DMS 273 (cell line): Measurements from ENCODE around the gene SHQ1.

Experiments used
- DNase-seq: peaks from one replicate; lab custom pipeline; 2025; ENCODE audit not compliant: unreplicated experiment; lab: John Stamatoyannopoulos, UW

Gene SHQ1

DNA sequence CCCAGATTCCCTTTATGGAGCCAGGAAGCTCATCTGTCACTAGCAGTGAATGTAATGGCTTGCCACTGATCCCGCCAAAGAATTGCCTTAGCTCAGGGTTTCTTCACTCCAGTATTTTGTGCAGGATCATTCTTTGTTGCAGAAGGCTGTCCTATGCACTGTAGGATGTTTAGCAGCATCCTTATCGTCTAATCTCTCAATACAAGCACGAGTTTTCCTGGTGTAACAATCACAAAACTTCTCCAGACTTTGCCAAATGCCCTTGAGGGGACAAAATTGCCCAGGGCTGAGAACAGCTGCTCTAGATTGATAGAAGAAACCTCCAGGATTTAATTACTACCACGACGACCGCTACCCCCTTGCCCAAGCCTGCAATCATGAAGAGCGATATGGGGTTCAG, 6.8 kb upstream of the SHQ1 start:
- DNase-seq, result peak; percentile 14

DNA sequence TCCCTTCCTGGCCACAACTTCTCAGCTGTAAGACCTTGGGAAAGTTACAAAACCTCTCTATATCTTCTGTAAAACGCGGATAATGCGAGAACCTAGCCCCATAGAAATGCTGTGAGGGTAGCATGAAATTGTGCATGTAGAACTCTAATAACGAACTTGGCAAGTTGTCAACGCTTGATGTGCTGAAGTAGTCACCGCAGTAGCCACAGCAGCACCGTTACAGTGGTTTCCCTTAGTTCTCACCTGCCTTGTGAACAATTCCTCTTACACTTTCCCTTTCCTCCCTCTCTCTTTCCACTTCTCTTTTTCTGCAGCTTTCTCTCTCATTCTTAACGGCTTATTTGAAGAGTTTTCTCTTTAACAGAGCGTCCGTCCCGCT, 447 bp upstream of the SHQ1 start:
- DNase-seq, result peak; percentile 51

DNA sequence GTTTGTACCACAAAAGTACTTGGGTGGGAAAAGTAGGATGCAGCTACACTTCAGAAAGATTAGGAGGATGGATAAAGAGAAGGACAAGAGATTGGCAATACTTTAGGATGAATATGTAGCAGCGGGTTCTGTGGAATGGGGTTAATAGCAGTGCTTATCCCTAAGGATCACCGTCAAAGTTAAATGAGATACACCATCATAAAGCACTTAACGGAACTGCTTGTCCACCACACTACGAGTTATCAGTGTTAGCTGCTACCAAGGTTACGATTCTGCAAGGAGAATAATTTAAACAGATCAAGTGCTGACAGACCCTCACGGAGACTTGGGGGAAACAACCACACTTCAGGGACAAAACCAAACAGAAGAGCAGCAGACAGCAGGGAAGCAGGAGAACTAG, 963 bp downstream of the SHQ1 start:
- DNase-seq, result no peak

DNA sequence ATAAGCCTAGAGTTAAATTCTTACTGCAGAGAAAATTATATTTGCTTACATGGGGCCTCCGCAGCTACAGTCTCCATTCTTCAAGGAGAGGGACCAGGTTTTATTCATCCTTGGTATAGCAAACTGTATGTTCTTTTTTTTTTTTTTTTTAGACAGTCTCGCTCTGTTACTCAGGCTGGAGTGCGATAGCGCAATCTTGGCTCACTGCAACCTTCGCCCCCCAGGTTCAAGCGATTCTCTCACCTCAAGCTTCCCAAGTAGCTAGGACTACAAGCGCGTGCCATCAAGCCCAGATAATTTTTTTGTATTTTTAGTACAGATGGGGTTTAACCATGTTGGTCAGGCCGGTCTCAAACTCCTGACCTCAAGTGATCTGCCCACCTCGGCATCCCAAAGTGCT, 2.1 kb downstream of the SHQ1 start:
- DNase-seq, result no peak

DNA sequence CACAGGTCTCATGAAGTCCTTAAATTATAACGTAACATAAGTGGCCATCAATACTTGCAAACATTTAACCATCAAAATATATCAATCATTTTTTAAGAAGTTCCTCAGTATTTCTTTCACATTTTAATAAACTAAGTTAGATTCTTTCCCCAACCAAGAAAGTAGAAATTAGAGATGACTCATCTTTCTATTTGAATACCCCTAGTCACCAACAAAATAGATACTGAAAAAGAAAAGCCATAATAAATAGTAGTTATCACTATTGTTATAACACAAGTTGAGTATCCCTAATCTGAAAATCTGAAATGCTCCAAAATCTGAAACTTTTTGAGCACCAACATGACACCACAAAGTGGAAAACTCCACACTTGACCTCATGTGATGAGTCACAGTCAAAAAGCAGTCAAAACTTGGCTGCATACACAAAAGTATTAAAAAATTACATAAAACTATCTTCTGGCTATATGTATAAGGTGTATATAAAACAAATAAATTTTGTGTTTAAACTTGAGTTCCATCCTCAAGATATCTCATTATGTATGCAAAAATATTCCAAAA, 3.7 kb downstream of the SHQ1 start:
- no peak for DNase-seq

DNA sequence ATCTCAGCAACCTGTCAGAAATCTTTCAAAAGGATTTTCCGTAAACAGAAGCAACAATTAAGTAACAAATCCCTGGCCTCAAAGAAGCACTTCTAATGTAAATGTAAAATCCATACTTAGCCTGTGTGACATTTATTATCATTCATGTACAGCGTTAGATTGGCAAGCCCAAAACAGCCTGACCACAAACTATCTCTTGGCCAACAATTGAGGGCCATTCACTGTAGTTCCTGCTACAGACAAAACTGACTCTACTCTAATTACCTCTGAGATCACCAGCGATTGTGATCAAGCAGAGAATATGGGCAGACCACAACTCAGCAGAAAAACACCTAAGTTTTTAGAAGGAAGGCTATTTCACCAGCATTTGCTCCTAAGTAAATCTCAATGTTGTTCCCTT, 9.2 kb downstream of the SHQ1 start:
- no peak for DNase-seq

DNA sequence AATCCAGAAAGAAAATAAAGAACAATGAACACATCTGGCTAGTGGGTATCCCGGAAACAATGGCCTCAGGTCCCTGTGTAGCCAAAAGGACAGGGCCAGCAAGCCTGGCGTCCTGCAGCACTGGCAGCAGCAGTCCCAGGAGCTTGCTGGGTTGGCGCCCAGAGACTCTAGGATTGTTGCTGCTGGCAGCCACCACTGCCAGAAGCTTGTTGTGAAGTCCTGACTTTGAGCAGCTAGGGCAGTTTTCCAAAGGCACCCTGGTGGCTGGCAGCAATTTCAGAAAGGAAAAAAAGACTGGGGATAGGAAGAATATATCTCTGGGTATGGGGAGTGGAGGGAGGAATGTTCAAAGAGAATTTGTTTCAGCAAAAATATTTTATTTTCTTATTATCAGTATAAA, 11.3 kb downstream of the SHQ1 start:
- DNase-seq, result peak; percentile 30

DNA sequence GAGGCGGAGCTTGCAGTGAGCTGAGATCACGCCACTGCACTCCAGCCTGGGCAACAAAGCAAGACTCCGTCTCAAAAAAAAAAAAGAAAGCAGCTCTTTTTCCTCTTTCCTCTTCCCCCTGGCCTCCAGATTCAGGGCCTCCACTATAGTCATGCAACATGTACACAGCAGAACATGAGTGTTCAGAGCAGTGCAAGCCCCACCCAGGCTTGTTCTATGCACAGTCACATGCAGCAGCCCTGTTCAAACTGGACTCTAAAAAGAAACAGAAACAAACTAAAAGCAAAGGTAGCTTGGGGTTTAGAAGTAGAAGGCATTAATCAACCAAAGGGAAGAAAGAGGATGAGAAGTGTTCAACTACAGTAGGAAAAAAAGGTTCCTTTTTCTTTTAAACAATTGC, 11.8 kb downstream of the SHQ1 start:
- no peak for DNase-seq

DNA sequence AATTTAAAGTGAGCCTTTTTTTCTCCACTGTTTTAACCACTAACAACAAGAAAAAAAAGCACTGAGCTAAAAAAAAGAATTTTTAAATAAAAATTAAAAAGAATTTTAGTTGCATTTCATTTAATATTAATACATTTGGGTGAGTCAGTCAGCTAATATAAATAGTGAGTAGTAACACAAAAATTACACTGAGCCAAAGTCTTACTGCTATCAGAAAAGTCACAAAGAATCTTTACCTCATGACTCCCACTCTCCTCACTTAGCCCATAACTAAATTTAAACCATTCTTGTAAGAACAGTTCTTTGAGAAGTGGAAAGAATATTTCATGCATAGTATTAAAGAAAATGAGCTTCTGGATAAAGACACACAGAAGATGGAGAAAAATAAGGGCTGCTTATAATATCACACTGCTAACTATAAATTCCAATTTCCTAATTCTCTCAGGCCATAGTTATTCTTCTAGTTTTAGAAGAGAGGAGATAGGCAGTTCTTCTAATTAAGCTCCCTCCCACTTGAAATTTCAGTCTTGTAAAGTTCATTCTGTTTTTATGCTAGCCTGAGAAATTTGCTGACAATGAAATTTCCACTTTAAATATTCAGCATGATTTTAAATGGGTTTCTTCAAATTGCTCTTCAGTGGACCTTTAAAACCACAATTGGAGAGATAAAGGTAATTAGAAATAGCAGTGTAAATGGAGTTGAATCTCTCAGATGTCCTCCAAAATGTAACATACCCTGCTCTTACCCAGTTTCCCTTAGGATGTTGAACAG, 17.6 kb downstream of the SHQ1 start:
- no peak for DNase-seq

DNA sequence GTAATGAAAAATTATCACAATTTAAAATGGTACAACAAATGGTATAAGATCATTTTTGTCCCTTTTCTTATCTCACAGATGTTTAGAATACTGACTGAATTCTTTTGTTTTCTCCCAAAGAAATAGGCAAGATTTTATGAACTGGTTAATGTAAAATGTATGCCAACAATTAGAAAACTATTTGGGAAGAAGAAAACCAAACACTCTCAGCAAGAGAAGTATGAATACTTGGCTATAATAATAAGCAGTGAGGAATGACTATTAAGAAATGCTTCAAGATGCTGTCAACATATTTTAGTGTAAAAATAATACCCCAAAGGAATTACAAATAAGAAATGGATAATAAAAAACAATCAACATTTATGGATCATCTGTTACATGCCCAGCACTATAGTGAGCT, 18.5 kb downstream of the SHQ1 start:
- no peak for DNase-seq

DNA sequence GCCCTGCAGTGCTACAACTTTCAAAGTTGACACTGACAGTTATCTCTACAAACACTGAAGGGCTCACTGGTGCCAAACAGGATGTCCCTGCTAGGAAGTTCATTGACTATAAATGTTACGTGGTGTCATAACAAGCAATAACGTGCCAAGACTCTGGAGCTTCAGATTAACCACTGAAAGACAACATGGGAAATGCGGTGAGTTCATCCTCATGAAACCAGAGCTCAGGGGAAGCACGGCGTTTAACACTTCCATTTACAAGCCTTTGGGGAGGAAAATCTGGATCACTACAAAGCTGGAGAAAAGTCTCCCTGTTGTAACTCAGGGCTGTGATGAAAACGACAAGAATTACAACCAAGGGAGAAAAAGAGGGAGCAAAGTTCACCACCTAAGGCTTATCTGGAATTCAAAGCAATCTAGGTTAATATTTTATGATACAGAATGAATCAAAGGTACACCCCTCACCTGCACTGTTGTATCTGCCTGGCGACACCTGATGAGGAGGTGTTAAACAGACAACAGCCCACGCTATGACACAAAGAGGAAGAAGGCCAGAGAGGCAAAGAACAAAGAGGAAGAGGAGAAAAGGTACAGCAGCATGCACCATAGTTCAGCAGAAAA, 27.0 kb downstream of the SHQ1 start:
- no peak for DNase-seq

DNA sequence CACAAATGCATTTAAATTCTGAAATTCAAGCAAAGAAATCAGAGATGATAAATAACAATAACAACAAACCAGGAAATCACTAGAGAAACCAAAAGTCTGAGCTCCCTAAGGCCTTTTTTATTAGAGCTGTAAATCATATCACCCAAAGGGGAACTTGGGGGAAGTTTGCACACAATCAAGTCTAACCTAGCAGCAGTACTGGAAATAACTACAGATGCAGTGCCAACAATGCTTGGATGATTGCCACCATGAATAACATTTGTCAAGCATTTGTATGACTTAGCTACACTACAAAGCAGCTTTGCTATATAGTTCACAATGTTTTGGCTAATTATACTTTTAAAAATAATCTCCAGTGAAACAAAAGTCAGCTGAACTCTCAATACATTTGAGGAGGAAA, 27.8 kb downstream of the SHQ1 start:
- DNase-seq, result peak; percentile 19

DNA sequence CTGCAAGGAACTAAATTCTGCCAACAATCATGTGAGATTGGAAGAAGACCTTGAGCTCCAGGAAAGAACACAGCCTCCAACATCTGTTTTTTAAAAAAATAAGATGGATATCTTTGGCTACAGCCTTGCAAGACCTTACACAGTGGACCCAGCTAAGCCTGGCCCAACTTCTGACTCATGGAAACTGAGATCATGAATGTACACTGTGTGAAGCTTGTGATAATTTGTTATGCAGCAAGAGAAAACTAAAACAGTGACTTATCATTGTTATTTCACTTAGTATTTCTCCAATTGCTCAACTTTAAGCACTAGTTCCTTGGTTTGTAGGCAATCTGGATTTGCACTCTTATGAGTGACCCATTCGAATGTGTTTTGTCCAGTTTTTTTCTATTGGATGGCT, 29.3 kb downstream of the SHQ1 start:
- DNase-seq, result no peak

DNA sequence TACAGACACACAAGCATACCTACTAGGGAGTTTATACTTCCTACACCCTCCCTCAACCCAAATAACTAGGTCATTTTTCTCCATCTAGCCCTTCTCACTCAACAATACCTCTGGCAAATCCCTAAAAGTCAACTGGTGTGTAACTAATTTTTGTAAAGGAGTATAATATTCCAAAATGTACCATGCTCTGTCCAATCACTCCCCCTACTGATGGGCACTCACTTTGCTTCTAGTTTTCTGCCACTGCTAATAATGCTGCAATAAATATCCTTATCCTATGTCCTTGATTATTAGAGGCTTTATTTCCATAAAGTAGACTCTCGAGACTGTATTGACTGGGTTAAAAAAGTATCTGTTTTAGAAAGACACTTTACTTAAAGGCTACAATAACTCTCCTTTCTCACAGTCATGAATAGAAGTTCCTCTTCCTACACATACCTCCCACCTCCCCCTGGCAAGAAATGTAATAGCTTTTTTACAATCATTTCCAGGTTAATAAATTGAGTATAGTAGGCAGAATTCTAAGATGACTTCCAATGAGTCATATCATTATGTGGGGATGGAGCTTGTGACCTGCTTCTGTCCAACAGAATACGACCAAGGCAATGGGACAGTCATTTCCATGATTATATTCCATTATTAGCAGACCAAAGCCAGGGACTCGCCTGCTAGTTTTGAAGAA, 30.0 kb downstream of the SHQ1 start:
- peak; percentile 22 for DNase-seq

DNA sequence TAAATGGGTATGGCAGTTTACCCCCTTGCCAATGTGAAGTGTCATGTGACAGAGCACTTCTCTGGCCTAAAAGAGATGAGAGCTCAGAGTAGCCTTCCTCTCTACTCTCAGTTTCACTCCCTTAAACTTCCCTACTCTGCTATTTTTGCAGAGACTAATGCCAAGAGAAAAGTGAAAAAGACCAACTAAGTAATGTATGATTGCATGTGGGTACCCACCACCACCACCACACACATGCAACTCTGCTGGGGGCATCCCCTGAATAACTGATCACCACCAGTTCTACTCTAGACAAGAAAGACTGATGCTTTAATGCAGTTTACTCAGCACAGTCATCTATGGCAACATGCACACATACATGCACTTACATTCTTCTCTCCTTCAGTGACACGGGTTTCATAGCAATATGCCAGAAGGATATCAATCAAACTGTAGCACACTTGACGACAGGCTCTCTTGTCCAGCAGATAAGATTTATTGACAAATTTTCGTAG, 31.3 kb downstream of the SHQ1 start:
- DNase-seq, result no peak

DNA sequence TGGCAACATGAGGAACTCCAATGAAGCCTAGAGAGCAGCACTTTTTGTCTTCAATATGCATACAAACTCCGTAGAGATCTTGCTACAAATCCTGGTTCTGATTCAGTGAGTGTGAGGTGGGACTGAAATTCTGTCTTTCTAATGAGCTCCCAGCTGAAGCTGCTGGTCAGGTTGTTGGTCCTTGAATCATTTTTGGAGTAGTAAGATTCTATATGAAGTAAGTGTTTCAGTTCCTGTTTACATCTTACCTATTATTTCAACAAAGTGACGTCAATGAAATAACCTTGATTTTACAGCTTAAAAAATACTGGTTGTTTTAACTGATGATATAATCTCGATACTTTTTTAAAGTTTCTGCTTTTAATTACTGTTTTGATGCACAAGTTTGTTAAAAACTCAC, 33.9 kb downstream of the SHQ1 start:
- no peak for DNase-seq

DNA sequence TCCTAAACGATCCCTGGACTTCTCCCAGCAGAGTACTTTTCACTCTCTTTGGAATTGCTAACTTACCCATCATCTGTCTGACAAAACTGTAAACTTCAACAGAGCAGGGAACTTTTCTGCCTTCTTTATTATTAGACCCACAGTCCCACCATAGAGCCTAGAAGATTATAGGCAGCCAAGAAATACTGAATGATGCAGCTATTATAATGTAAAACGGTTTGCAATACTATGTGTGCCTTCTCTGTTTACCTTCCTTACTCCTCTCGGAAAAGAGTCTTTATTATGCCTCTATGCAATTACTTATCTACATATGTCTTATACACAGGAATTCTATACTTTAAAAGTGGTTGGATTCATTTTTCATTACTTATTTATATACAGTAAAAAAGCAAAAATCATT, 36.0 kb downstream of the SHQ1 start:
- no peak for DNase-seq

DNA sequence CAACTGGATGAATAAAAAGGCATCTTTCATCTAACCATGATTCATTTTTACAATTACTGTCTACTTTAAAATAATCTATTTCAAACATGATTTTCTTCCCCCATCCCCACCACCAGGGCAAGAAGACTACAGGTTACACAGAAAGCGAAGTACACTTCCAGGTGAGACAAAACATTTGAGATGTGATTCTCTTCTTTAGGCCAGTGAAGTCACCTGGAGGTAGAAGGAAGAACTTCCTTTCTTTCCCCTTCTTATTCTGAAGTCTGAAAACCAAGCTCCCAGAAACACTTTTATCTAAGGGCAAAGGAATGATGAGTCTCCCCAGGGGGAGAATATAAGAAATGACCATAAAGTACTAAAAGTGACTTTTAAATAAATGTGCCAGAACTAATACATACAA, 36.7 kb downstream of the SHQ1 start:
- DNase-seq, result no peak

DNA sequence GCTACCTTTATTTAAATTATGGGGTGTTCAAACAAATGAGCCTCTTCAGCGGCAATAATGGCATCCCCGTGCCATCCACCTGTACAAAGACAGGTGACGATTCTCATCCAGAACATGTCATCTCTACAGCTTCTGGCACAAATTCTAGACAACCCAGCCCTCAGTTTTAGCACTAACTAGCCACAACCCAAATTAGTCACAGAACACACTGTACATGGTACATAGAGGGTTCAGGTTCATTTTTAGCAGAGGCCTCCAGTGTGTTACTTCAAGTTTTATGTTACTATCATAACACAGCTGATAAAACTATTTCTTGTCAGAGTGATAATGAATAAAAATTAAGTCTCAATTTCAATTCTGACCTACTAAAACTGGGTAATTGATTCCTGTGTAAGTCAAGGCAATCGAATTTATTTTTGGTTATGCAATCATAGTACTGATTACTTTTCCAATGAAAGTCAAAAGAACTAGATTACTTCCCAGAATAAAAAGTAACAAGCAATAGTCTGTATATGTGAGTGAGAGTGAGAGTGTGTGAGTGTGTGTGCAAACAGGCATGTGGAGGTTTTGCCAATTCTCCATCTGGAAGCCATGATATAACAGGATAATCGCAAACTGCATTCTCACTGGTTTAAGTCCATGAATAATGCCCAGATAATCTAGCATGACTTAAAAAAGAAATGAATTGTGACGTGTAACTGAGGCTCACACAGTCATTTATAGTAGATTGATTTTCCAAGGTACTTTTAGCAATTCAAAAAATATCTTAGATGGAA, 37.4 kb downstream of the SHQ1 start:
- DNase-seq, result no peak

DNA sequence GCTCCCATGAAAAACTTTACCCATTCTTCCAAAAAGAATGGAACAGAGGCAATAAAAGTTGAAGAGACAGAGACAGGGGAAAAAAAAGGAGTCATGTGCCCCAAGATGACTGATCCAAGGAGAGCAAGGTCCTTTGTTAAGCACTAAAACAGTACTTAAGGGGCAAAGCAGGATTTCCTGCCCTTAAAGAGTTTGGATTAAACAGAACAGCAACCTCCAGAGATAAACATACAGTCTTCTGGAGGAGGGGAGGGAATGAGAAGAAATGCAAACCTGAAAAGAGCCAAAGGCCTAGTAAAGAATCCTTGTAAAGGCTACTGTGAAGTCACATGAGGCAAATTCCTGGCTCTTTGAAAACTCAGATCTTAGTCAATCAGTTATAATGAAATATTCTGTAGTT, 38.2 kb downstream of the SHQ1 start:
- DNase-seq, result no peak

DNA sequence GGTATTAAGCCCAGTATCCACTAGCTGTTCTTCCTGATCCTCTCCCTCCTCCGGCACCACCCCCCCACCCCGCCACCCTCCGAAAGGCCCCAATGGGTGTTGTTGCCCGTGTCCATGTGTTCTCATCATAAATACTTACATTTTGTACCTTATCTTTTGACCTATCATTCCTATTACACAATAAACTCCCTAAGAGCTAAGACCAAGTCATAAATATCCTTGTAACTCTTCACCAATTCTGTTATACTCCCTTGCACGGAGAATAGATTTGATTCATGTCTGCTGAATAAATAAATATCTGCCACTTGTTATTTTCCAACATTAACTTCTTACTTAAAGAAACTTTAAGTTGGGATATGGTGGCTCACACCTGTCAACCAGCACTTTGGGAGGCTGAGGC, 43.9 kb downstream of the SHQ1 start:
- DNase-seq, result no peak
